Measurements from ENCODE around the gene HNRNPF.
"Not testable (repeated sequence)": the region's sequence is repeated elsewhere in the genome, so short reads cannot be mapped to it uniquely, and the experiment has no call there.

Gene HNRNPF

GRCh38 chr10:43395571-43396060 is 13.4 kb downstream of the HNRNPF start:
- DNase-seq: no peak

- no peak for DNase-seq
Observed at GRCh38 chr10:43394868-43395267, 14.1 kb downstream of the HNRNPF start.

- DNase-seq: no peak
Observed at GRCh38 chr10:43393606-43394360, 15.2 kb downstream of the HNRNPF start.

- not testable (repeated sequence) for DNase-seq
Observed at GRCh38 chr10:43393186-43393585, 15.8 kb downstream of the HNRNPF start.

- no peak for DNase-seq
Observed at GRCh38 chr10:43392748-43393147, 16.2 kb downstream of the HNRNPF start.

- DNase-seq: no peak
Observed at GRCh38 chr10:43391496-43391895, 17.5 kb downstream of the HNRNPF start.

GRCh38 chr10:43390759-43391158 is 18.2 kb downstream of the HNRNPF start:
- DNase-seq: no peak

- DNase-seq: no peak
Observed at GRCh38 chr10:43390333-43390732, 18.7 kb downstream of the HNRNPF start.

- DNase-seq: no peak
Observed at GRCh38 chr10:43389867-43390266, 19.1 kb downstream of the HNRNPF start.

- DNase-seq: no peak
Observed at GRCh38 chr10:43387678-43388032, 21.3 kb downstream of the HNRNPF start.

GRCh38 chr10:43386981-43387677 is 21.9 kb downstream of the HNRNPF start:
- DNase-seq: no peak

- no peak for DNase-seq
Observed at GRCh38 chr10:43386549-43386948, 22.4 kb downstream of the HNRNPF start.

- no peak for DNase-seq
Observed at GRCh38 chr10:43385412-43386004, 23.5 kb downstream of the HNRNPF start.

- DNase-seq: no peak
Observed at GRCh38 chr10:43384252-43385221, 24.4 kb downstream of the HNRNPF start.

- DNase-seq: no peak
Observed at GRCh38 chr10:43383204-43383971, 25.6 kb downstream of the HNRNPF start.

GRCh38 chr10:43380610-43381222 is 28.3 kb downstream of the HNRNPF start:
- no peak for DNase-seq

- no peak for DNase-seq
Observed at GRCh38 chr10:43377424-43377883, 31.5 kb downstream of the HNRNPF start.

GRCh38 chr10:43376828-43377423 is 32.1 kb downstream of the HNRNPF start:
- DNase-seq: no peak

GRCh38 chr10:43376046-43376635 is 32.8 kb downstream of the HNRNPF start:
- no peak for DNase-seq

GRCh38 chr10:43375401-43376020 is 33.5 kb downstream of the HNRNPF start:
- no peak for DNase-seq
